ENCODE results near the gene RSAD2. TPM values are rescaled to one million over a fixed set of nuclear protein-coding genes. Genes with fewer than 3 reads are reported as not detected.

Gene RSAD2
- total RNA-seq, 1 donor from 2014 or later: 4.4 TPM

GRCh38 chr2:6946722-6947121 is 69.1 kb downstream of the RSAD2 start:
- H3K36me3 Mint-ChIP-seq: peaks cover 40% of the 10 kb centered on the region
- H3K9me3 Mint-ChIP-seq: no peaks in the 10 kb centered on the region
- no peak overlapping the region for H3K27ac Mint-ChIP-seq
- no peaks in the 10 kb centered on the region for H3K27me3 Mint-ChIP-seq (ENCODE audit: low read depth)
- no peak overlapping the region for H3K4me3 Mint-ChIP-seq
- no peak for TF ChIP-seq CTCF (IDR thresholded peaks at IDR 0.05; ENCODE audit: unreplicated experiment)
- DNase-seq (ENCODE audit: low spot score in 2 of 2, unreplicated experiment in 2 of 2): no peak
- peaks cover 2% of the 10 kb centered on the region for H3K4me1 Mint-ChIP-seq

Other genes with a start within 250 kb of the RSAD2 start
- gene CMPK2, start 11.9 kb upstream of the RSAD2 start, total RNA-seq: 4.0 to 4.5 TPM (median 4.0 TPM) in 3 replicates
- gene RNF144A, start 39.6 kb downstream of the RSAD2 start, total RNA-seq: 52.3 to 54.4 TPM (median 52.8 TPM) in 3 replicates